ENCODE results near the gene SUPT6H.

DNA sequence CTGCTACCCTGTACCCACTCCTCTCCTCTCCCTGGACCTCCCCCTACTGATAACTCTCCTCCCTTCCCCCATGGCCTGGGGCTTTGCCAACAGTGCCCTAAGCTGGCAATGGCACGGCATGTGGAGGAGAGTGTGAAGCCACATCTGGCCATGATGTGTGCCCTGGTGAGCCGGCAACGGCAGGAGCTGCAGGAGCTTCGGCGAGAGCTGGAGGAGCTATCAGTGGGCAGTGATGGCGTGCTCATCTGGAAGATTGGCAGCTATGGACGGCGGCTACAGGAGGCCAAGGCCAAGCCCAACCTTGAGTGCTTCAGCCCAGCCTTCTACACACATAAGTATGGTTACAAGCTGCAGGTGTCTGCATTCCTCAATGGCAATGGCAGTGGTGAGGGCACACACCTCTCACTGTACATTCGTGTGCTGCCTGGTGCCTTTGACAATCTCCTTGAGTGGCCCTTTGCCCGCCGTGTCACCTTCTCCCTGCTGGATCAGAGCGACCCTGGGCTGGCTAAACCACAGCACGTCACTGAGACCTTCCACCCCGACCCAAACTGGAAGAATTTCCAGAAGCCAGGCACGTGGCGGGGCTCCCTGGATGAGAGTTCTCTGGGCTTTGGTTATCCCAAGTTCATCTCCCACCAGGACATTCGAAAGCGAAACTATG lies 87.0 kb downstream of the SUPT6H start:
- TF ChIP-seq, protein P1, sequence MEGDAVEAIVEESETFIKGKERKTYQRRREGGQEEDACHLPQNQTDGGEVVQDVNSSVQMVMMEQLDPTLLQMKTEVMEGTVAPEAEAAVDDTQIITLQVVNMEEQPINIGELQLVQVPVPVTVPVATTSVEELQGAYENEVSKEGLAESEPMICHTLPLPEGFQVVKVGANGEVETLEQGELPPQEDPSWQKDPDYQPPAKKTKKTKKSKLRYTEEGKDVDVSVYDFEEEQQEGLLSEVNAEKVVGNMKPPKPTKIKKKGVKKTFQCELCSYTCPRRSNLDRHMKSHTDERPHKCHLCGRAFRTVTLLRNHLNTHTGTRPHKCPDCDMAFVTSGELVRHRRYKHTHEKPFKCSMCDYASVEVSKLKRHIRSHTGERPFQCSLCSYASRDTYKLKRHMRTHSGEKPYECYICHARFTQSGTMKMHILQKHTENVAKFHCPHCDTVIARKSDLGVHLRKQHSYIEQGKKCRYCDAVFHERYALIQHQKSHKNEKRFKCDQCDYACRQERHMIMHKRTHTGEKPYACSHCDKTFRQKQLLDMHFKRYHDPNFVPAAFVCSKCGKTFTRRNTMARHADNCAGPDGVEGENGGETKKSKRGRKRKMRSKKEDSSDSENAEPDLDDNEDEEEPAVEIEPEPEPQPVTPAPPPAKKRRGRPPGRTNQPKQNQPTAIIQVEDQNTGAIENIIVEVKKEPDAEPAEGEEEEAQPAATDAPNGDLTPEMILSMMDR (IDR thresholded peaks at IDR 0.05) = no peak
- TF ChIP-seq POLR2A (IDR thresholded peaks at IDR 0.05) = peak in 1 of 3 donors; percentile 4
